HEK293 (cell line): Measurements from ENCODE around the gene ZNF423.

Experiments used
- CTCF ChIA-PET: fragments of 350-600 bp; formaldehyde crosslinking; extraction: SDS; loops from one replicate; lab custom pipeline; 2021; ENCODE audit warnings: antibody characterized with exemption; lab: Yijun Ruan, JAX
- POLR2A ChIA-PET: fragments of 300-600 bp; formaldehyde crosslinking; extraction: SDS; loops from one replicate; lab custom pipeline; 2020; ENCODE audit warnings: antibody characterized with exemption, inconsistent platforms; lab: Yijun Ruan, JAX
- H3K27ac ChIP-seq: fragments of 200-500 bp; sonication (Bioruptor generic); 2 replicates; pipeline ENCODE4 v1.5.1; 2014; ENCODE audit warnings: low read depth, low read length, control low read depth, inconsistent platforms; ENCODE audit errors: extremely low read depth
- H3K36me3 ChIP-seq, 2 experiments: fragments of 200-500 bp in 1 of 2; sonication (Bioruptor generic) in 1 of 2; 1 replicate in 1 of 2; 2 replicates in 1 of 2; pipeline ENCODE4 v1.5.1; 2014 to 2017; ENCODE audit warnings: inconsistent platforms in 2 of 2, low read length in 2 of 2; ENCODE audit not compliant: control insufficient read depth in 2 of 2, insufficient read depth in 1 of 2
- H3K4me1 ChIP-seq: fragments of 200-500 bp; sonication (Bioruptor generic); 2 replicates; pipeline ENCODE4 v1.5.1; 2014; ENCODE audit warnings: mild to moderate bottlenecking, low read length, inconsistent platforms; ENCODE audit not compliant: control insufficient read depth, insufficient read depth
- H3K4me3 ChIP-seq: 2 replicates; pipeline ENCODE4 v1.5.1; 2011; ENCODE audit warnings: low read depth, mild to moderate bottlenecking, control low read depth, low read length, moderate library complexity
- H3K9me3 ChIP-seq: fragments of 200-500 bp; sonication (Bioruptor generic); 2 replicates; pipeline ENCODE4 v1.5.1; 2014; ENCODE audit warnings: low read depth, low read length, inconsistent platforms; ENCODE audit not compliant: control insufficient read depth, insufficient read depth
- AEBP2 ChIP-seq: fragments of 450-650 bp; formaldehyde crosslinking; IDR thresholded peaks from 2 replicates; pipeline ENCODE4 v1.5.1; 2016; ENCODE audit warnings: missing biosample characterization, missing genetic modification characterization, borderline replicate concordance
- GLI2 ChIP-seq: fragments of 450-650 bp; formaldehyde crosslinking; IDR thresholded peaks from 2 replicates; pipeline ENCODE4; 2017; ENCODE audit warnings: missing biosample characterization, missing genetic modification characterization, low read depth, borderline replicate concordance
- IKZF3 ChIP-seq: fragments of 450-650 bp; IDR thresholded peaks from 2 replicates; pipeline ENCODE4 v1.5.0; 2018; ENCODE audit warnings: missing biosample characterization, mild to moderate bottlenecking, missing genetic modification characterization, moderate library complexity
- INSM2 ChIP-seq: fragments of 450-650 bp; formaldehyde crosslinking; IDR thresholded peaks from 2 replicates; pipeline ENCODE4 v1.5.1; 2016; ENCODE audit warnings: missing biosample characterization, missing genetic modification characterization
- KLF16 ChIP-seq: fragments of 450-650 bp; formaldehyde crosslinking; IDR thresholded peaks from 2 replicates; pipeline ENCODE4 v1.5.1; 2017; ENCODE audit warnings: missing biosample characterization, missing genetic modification characterization
- SP3 ChIP-seq: fragments of 450-650 bp; formaldehyde crosslinking; IDR thresholded peaks from 2 replicates; pipeline ENCODE4 v1.5.1; 2016; ENCODE audit warnings: missing biosample characterization, missing genetic modification characterization
- ZBTB21 ChIP-seq: fragments of 450-650 bp; formaldehyde crosslinking; IDR thresholded peaks from 2 replicates; pipeline ENCODE4 v1.5.1; 2017; ENCODE audit warnings: missing biosample characterization, missing genetic modification characterization
- ZBTB26 ChIP-seq: fragments of 450-650 bp; formaldehyde crosslinking; optimal IDR thresholded peaks from 2 replicates; pipeline ENCODE3; 2016; ENCODE audit warnings: missing biosample characterization, mild to moderate bottlenecking, missing genetic modification characterization
- ZNF354C ChIP-seq: fragments of 450-650 bp; formaldehyde crosslinking; IDR thresholded peaks from 2 replicates; pipeline ENCODE4 v1.5.1; 2016; ENCODE audit warnings: missing biosample characterization, missing genetic modification characterization, low read depth, borderline replicate concordance
- ZNF404 ChIP-seq: fragments of 450-650 bp; formaldehyde crosslinking; IDR thresholded peaks from 2 replicates; pipeline ENCODE4 v1.5.1; 2017; ENCODE audit warnings: missing biosample characterization, missing genetic modification characterization
- ZNF521 ChIP-seq: fragments of 450-650 bp; formaldehyde crosslinking; IDR thresholded peaks from 2 replicates; pipeline ENCODE4 v1.5.1; 2017; ENCODE audit warnings: missing biosample characterization, mild to moderate bottlenecking, missing genetic modification characterization
- ZNF555 ChIP-seq: fragments of 450-650 bp; formaldehyde crosslinking; conservative IDR thresholded peaks from 2 replicates; pipeline ENCODE4 v1.5.1; 2017; ENCODE audit warnings: missing biosample characterization, mild to moderate bottlenecking, missing genetic modification characterization, inconsistent platforms
- ZNF571 ChIP-seq: fragments of 450-650 bp; formaldehyde crosslinking; IDR thresholded peaks from 2 replicates; pipeline ENCODE4 v1.5.0; 2017; ENCODE audit warnings: missing biosample characterization, missing genetic modification characterization
- ZNF585B ChIP-seq: fragments of 450-650 bp; formaldehyde crosslinking; IDR thresholded peaks from 2 replicates; pipeline ENCODE4 v1.5.1; 2016; ENCODE audit warnings: missing biosample characterization, missing genetic modification characterization
- ZNF596 ChIP-seq: fragments of 450-650 bp; IDR thresholded peaks from 2 replicates; pipeline ENCODE4 v1.5.0; 2018; ENCODE audit warnings: missing biosample characterization, mild to moderate bottlenecking, missing genetic modification characterization, moderate library complexity
- ZNF623 ChIP-seq: fragments of 450-650 bp; formaldehyde crosslinking; IDR thresholded peaks from 2 replicates; pipeline ENCODE4 v1.5.1; 2016; ENCODE audit warnings: missing biosample characterization, missing genetic modification characterization
- ZNF830 ChIP-seq: fragments of 450-650 bp; IDR thresholded peaks from 2 replicates; pipeline ENCODE4 v1.5.0; 2018; ENCODE audit warnings: missing biosample characterization, missing genetic modification characterization, low read depth, mild to moderate bottlenecking, moderate library complexity
- TF ChIP-seq, protein P1 (sequence below): fragments of 450-650 bp; formaldehyde crosslinking; IDR thresholded peaks from 2 replicates; pipeline ENCODE4 v1.5.1; 2016; ENCODE audit warnings: missing biosample characterization, missing genetic modification characterization
- TF ChIP-seq, protein P2 (sequence below): fragments of 450-650 bp; formaldehyde crosslinking; IDR thresholded peaks from 2 replicates; pipeline ENCODE4 v1.5.1; 2016; ENCODE audit warnings: missing biosample characterization, missing genetic modification characterization
- TF ChIP-seq, protein P3 (sequence below): fragments of 450-650 bp; formaldehyde crosslinking; IDR thresholded peaks from 2 replicates; pipeline ENCODE4 v1.5.1; 2016; ENCODE audit warnings: missing biosample characterization, missing genetic modification characterization, low read depth
- TF ChIP-seq, protein P4 (sequence below): fragments of 450-650 bp; formaldehyde crosslinking; IDR thresholded peaks from 2 replicates; pipeline ENCODE4 v1.5.1; 2017; ENCODE audit warnings: missing biosample characterization, mild to moderate bottlenecking, missing genetic modification characterization, moderate library complexity
- TF ChIP-seq, protein P5 (sequence below): fragments of 450-650 bp; formaldehyde crosslinking; IDR thresholded peaks from 2 replicates; pipeline ENCODE4 v1.5.1; 2016; ENCODE audit warnings: missing biosample characterization, missing genetic modification characterization

Gene ZNF423

DNA sequence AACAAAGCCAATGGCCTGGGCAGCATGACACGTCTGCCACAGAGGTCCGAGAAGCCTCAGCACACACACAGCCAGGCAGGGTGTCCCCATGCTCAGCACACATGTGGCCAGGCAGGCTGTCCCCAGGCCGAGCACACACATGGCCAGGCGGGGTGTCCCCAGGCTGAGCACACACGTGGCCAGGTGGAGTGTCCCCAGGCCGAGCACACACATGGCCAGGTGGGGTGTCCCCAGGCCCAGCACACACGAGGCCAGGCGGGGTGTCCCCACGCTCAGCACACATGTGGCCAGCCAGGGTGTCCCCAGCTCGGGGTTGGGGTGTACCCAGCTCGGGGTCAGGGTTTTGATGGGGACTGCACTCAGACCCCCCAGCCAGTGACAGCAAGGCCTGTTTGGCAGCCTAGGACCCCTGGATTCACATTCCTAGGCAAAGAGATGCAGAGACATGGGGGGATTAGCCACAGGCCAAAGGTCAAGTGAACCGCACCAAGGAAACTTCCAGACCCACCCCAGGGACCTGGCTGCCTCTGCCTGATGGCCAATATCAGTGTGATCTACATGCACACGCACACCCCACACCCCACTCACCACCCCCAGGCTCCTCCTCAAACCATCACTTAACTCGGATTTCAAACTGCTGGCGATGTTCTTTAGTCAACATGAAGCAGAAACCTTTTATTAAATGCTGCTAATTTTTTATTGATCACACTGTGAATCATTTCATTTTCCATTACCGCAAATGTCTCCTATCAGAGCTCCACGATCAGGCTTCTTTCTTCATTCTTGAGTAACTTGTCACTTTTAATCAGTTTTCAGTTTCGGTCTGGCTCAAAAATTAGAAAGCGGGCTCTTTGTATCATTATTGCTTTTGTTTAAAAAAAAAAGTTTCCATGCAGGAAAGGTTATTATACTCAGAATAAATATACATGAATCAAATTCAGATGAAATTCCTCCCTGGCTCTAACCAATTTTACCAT is 111.4 kb downstream of the ZNF423 start:
- no peak overlapping the region for H3K4me3 ChIP-seq
- H3K27ac ChIP-seq, result no peak overlapping the region
- no peaks in the 10 kb centered on the region for H3K9me3 ChIP-seq
- no peaks in the 10 kb centered on the region for H3K36me3 ChIP-seq
- CTCF ChIA-PET, result interaction anchor here (0.7 to 1.2 kb wide), 2 partner anchors 336 to 376 kb away, joined by 3 to 4 read pairs; no protein-coding TSS in a partner anchor
- no peaks in the 10 kb centered on the region for H3K4me1 ChIP-seq
- TF ChIP-seq, protein P1, sequence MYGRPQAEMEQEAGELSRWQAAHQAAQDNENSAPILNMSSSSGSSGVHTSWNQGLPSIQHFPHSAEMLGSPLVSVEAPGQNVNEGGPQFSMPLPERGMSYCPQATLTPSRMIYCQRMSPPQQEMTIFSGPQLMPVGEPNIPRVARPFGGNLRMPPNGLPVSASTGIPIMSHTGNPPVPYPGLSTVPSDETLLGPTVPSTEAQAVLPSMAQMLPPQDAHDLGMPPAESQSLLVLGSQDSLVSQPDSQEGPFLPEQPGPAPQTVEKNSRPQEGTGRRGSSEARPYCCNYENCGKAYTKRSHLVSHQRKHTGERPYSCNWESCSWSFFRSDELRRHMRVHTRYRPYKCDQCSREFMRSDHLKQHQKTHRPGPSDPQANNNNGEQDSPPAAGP (tag by site-specific recombination), result no peak
- TF ChIP-seq ZNF585B (no peak), ZNF354C (tag by site-specific recombination) (no peak), KLF16 (tag by site-specific recombination) (no peak), GLI2 (tag by site-specific recombination) (no peak), ZNF404 (tag by site-specific recombination) (no peak), INSM2 (no peak), AEBP2 (no peak), ZNF571 (tag by site-specific recombination) (no peak), ZNF830 (tag by site-specific recombination) (no peak), ZBTB21 (no peak), SP3 (tag by site-specific recombination) (no peak)
- TF ChIP-seq, protein P2, sequence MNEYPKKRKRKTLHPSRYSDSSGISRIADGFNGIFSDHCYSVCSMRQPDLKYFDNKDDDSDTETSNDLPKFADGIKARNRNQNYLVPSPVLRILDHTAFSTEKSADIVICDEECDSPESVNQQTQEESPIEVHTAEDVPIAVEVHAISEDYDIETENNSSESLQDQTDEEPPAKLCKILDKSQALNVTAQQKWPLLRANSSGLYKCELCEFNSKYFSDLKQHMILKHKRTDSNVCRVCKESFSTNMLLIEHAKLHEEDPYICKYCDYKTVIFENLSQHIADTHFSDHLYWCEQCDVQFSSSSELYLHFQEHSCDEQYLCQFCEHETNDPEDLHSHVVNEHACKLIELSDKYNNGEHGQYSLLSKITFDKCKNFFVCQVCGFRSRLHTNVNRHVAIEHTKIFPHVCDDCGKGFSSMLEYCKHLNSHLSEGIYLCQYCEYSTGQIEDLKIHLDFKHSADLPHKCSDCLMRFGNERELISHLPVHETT (tag by site-specific recombination), result no peak
- TF ChIP-seq, protein P3, sequence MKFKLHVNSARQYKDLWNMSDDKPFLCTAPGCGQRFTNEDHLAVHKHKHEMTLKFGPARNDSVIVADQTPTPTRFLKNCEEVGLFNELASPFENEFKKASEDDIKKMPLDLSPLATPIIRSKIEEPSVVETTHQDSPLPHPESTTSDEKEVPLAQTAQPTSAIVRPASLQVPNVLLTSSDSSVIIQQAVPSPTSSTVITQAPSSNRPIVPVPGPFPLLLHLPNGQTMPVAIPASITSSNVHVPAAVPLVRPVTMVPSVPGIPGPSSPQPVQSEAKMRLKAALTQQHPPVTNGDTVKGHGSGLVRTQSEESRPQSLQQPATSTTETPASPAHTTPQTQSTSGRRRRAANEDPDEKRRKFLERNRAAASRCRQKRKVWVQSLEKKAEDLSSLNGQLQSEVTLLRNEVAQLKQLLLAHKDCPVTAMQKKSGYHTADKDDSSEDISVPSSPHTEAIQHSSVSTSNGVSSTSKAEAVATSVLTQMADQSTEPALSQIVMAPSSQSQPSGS (tag by site-specific recombination), result no peak
- POLR2A ChIA-PET, result no interaction called here

DNA sequence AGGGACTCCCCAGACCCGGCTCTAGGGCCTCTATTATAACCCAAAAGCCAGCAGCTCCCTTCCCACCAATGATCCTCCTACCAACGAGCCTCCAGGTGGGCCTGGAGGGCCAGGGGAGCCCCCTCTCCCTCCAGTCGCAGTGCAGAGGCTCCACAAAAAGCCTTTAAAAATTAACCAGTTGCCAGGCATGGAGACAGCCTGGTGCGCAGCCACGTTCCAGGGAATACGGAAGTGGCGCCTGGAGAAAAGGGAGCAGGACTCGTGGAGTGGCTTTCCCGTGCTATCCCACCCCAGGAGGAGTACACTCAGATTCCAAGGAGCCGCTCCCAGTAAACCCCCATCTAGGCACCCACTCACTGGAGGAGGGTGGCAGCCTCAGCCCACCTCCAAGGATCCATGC is 112.3 kb downstream of the ZNF423 start:
- no peak overlapping the region for H3K4me3 ChIP-seq
- ChIA-PET CTCF (no interaction called here), POLR2A (no interaction called here)
- H3K36me3 ChIP-seq, result no peaks in the 10 kb centered on the region
- no peak overlapping the region for H3K27ac ChIP-seq
- H3K4me1 ChIP-seq, result no peaks in the 10 kb centered on the region
- no peaks in the 10 kb centered on the region for H3K9me3 ChIP-seq
- TF ChIP-seq, protein P4, sequence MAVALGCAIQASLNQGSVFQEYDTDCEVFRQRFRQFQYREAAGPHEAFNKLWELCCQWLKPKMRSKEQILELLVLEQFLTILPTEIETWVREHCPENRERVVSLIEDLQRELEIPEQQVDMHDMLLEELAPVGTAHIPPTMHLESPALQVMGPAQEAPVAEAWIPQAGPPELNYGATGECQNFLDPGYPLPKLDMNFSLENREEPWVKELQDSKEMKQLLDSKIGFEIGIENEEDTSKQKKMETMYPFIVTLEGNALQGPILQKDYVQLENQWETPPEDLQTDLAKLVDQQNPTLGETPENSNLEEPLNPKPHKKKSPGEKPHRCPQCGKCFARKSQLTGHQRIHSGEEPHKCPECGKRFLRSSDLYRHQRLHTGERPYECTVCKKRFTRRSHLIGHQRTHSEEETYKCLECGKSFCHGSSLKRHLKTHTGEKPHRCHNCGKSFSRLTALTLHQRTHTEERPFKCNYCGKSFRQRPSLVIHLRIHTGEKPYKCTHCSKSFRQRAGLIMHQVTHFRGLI (tag by site-specific recombination), result no peak
- TF ChIP-seq ZNF623, result no peak
- no peak for TF ChIP-seq IKZF3 (tag by site-specific recombination)
- no peak for TF ChIP-seq ZBTB26 (tag by site-specific recombination)
- TF ChIP-seq ZNF555, result no peak
- TF ChIP-seq, protein P5, sequence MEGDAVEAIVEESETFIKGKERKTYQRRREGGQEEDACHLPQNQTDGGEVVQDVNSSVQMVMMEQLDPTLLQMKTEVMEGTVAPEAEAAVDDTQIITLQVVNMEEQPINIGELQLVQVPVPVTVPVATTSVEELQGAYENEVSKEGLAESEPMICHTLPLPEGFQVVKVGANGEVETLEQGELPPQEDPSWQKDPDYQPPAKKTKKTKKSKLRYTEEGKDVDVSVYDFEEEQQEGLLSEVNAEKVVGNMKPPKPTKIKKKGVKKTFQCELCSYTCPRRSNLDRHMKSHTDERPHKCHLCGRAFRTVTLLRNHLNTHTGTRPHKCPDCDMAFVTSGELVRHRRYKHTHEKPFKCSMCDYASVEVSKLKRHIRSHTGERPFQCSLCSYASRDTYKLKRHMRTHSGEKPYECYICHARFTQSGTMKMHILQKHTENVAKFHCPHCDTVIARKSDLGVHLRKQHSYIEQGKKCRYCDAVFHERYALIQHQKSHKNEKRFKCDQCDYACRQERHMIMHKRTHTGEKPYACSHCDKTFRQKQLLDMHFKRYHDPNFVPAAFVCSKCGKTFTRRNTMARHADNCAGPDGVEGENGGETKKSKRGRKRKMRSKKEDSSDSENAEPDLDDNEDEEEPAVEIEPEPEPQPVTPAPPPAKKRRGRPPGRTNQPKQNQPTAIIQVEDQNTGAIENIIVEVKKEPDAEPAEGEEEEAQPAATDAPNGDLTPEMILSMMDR (tag by site-specific recombination), result no peak
- TF ChIP-seq ZNF521 (tag by site-specific recombination), result no peak
- no peak for TF ChIP-seq ZNF596
